WTC11 (cell line): ENCODE measurements around the gene CD9.

Source experiments
- CREB1 ChIP-seq: sonication (generic); formaldehyde crosslinking; IDR thresholded peaks from 2 replicates; pipeline ENCODE4 v1.8.0; 2023; ENCODE audit warnings: mild to moderate bottlenecking, missing genetic modification reagents
- CTCF ChIP-seq: fragments of 200-600 bp; IDR thresholded peaks from 2 replicates; pipeline ENCODE4 v1.8.0; 2022; ENCODE audit warnings: antibody characterized with exemption
- EMX1 ChIP-seq: fragments of 250-450 bp; sonication (Bioruptor Pico); IDR thresholded peaks from 2 replicates; pipeline ENCODE4 v1.8.0; 2021; ENCODE audit warnings: mild to moderate bottlenecking
- ESRRA ChIP-seq: sonication (generic); formaldehyde crosslinking; IDR thresholded peaks from 2 replicates; pipeline ENCODE4 v1.8.1; 2022; ENCODE audit warnings: mild to moderate bottlenecking, missing genetic modification reagents, borderline replicate concordance
- ETV6 ChIP-seq: sonication (generic); formaldehyde crosslinking; IDR thresholded peaks from 2 replicates; pipeline ENCODE4 v1.8.1; 2022; ENCODE audit warnings: mild to moderate bottlenecking, missing genetic modification reagents
- FOXJ3 ChIP-seq: sonication (generic); formaldehyde crosslinking; IDR thresholded peaks from 2 replicates; pipeline ENCODE4 v1.9.0; 2021; ENCODE audit warnings: missing genetic modification reagents, mild to moderate bottlenecking, borderline replicate concordance
- NR2C2 ChIP-seq: sonication (generic); formaldehyde crosslinking; IDR thresholded peaks from 2 replicates; pipeline ENCODE4 v1.8.0; 2022; ENCODE audit warnings: mild to moderate bottlenecking, missing genetic modification reagents
- RELA ChIP-seq: sonication (generic); formaldehyde crosslinking; IDR thresholded peaks from 2 replicates; pipeline ENCODE4 v1.8.1; 2022; ENCODE audit warnings: missing genetic modification reagents, mild to moderate bottlenecking, borderline replicate concordance
- SMAD3 ChIP-seq: sonication (generic); formaldehyde crosslinking; IDR thresholded peaks from 2 replicates; pipeline ENCODE4 v1.8.0; 2022; ENCODE audit warnings: missing genetic modification reagents, mild to moderate bottlenecking, borderline replicate concordance
- SMAD4 ChIP-seq: sonication (generic); formaldehyde crosslinking; IDR thresholded peaks from 2 replicates; pipeline ENCODE4 v1.8.0; 2022; ENCODE audit warnings: mild to moderate bottlenecking, missing genetic modification reagents
- USF2 ChIP-seq: sonication (generic); formaldehyde crosslinking; IDR thresholded peaks from 2 replicates; pipeline ENCODE4 v1.8.1; 2023; ENCODE audit warnings: mild to moderate bottlenecking, missing genetic modification reagents, moderate library complexity
- ZNF232 ChIP-seq: sonication (generic); formaldehyde crosslinking; IDR thresholded peaks from 2 replicates; pipeline ENCODE4 v1.8.0; 2022; ENCODE audit warnings: mild to moderate bottlenecking, missing genetic modification reagents
- ZSCAN18 ChIP-seq: fragments of 250-450 bp; sonication (Bioruptor Pico); IDR thresholded peaks from 2 replicates; pipeline ENCODE4 v2.1.2; 2022; ENCODE audit warnings: mild to moderate bottlenecking, moderate library complexity

GRCh38 chr12:6265038-6265405, 64.8 kb downstream of the CD9 start:
- no peak for TF ChIP-seq FOXJ3 (CRISPR knock-in tag)
- no peak for TF ChIP-seq ZSCAN18
- TF ChIP-seq CTCF = no peak
- no peak for TF ChIP-seq RELA (CRISPR knock-in tag)
- TF ChIP-seq CREB1 (CRISPR knock-in tag) = no peak
- no peak for TF ChIP-seq USF2 (CRISPR knock-in tag)
- TF ChIP-seq NR2C2 (CRISPR knock-in tag) = no peak
- TF ChIP-seq SMAD3 (CRISPR knock-in tag) = no peak
- TF ChIP-seq ESRRA = no peak
- TF ChIP-seq SMAD4 (CRISPR knock-in tag) = no peak
- no peak for TF ChIP-seq EMX1
- no peak for TF ChIP-seq ZNF232 (CRISPR knock-in tag)
- TF ChIP-seq ETV6 (CRISPR knock-in tag) = no peak
